ENCODE measurements around the gene C3orf52.

Gene C3orf52

GRCh38 chr3:112167758-112168157 is 81.6 kb downstream of the C3orf52 start:
- no peak overlapping the region for H3K9ac ChIP-seq (ENCODE audit: low read length)
- H3K79me2 ChIP-seq (ENCODE audit: insufficient read depth, low read length): no peaks in the 10 kb centered on the region
- no peak for TF ChIP-seq EZH2phosphoT487 (conservative IDR thresholded peaks at IDR 0.05; ENCODE audit: low read length)
- no peak overlapping the region for H3K4me2 ChIP-seq (ENCODE audit: low read depth, low read length, poor library complexity, severe bottlenecking)
- no peak overlapping the region for H3K4me3 ChIP-seq (ENCODE audit: insufficient read depth, low read length, poor library complexity, severe bottlenecking)
- H3F3A ChIP-seq (ENCODE audit: insufficient read depth): no peaks in the 10 kb centered on the region; the same call in 1 of the 2 replicates
- H3K27ac ChIP-seq (ENCODE audit: low read depth, low read length): no peak overlapping the region
- no peaks in the 10 kb centered on the region for H3K36me3 ChIP-seq (ENCODE audit: low read length)
- no peaks in the 10 kb centered on the region for H3K9me2 ChIP-seq (replicated peaks; ENCODE audit: insufficient read depth, low read length)
- H4K20me1 ChIP-seq (ENCODE audit: low read depth, low read length): no peaks in the 10 kb centered on the region
- H3K27me3 ChIP-seq (ENCODE audit: low read length): no peaks in the 10 kb centered on the region
- H2AFZ ChIP-seq (ENCODE audit: low read depth, low read length, severe bottlenecking): no peak overlapping the region
- no peaks in the 10 kb centered on the region for H3K9me3 ChIP-seq (ENCODE audit: insufficient read depth, low read length)
